ENCODE data around the gene ESRRB. TPM values are rescaled to one million over a fixed set of nuclear protein-coding genes. Genes with fewer than 3 reads are reported as not detected.
A peak's percentile ranks its signal among the peaks of the same experiment; 100 is the strongest.

The ESRRB gene
- total RNA-seq, 1 experiment from 2014 or later: 1.6 TPM

DNA sequence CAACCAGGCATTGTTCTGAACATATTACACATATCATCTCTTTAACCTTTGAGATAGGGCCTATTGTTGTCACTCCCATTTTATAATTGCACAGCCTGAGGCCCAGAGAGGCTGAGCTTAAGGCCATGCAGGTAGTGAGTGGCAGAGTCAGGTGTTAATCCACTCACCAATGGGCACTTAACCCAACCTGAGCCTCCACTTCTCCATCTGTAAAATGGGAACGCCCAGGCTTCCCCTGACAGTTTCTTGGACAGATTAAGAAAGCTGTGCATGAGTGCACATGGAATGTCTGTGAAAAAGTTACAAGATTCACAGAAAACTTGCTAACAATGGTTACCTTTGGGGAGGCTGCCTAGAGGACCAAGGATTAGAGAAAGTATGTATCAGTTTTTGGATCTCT, 32.9 kb downstream of the ESRRB start:
- no peak overlapping the region for H3K4me3 Mint-ChIP-seq
- H3K4me1 Mint-ChIP-seq: peaks cover 51% of the 10 kb centered on the region
- ATAC-seq: no peak
- no peaks in the 10 kb centered on the region; the same call in 1 of the 2 replicates for H3K27me3 Mint-ChIP-seq (ENCODE audit: low read depth)
- H3K36me3 Mint-ChIP-seq: no peaks in the 10 kb centered on the region
- POLR2A ChIA-PET: no interaction called here
- no peak overlapping the region for H3K27ac Mint-ChIP-seq
- TF ChIP-seq, protein P1, sequence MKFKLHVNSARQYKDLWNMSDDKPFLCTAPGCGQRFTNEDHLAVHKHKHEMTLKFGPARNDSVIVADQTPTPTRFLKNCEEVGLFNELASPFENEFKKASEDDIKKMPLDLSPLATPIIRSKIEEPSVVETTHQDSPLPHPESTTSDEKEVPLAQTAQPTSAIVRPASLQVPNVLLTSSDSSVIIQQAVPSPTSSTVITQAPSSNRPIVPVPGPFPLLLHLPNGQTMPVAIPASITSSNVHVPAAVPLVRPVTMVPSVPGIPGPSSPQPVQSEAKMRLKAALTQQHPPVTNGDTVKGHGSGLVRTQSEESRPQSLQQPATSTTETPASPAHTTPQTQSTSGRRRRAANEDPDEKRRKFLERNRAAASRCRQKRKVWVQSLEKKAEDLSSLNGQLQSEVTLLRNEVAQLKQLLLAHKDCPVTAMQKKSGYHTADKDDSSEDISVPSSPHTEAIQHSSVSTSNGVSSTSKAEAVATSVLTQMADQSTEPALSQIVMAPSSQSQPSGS (CRISPR knock-in tag; IDR thresholded peaks at IDR 0.05; ENCODE audit: borderline replicate concordance, low read depth): no peak
- TF ChIP-seq, protein P2, sequence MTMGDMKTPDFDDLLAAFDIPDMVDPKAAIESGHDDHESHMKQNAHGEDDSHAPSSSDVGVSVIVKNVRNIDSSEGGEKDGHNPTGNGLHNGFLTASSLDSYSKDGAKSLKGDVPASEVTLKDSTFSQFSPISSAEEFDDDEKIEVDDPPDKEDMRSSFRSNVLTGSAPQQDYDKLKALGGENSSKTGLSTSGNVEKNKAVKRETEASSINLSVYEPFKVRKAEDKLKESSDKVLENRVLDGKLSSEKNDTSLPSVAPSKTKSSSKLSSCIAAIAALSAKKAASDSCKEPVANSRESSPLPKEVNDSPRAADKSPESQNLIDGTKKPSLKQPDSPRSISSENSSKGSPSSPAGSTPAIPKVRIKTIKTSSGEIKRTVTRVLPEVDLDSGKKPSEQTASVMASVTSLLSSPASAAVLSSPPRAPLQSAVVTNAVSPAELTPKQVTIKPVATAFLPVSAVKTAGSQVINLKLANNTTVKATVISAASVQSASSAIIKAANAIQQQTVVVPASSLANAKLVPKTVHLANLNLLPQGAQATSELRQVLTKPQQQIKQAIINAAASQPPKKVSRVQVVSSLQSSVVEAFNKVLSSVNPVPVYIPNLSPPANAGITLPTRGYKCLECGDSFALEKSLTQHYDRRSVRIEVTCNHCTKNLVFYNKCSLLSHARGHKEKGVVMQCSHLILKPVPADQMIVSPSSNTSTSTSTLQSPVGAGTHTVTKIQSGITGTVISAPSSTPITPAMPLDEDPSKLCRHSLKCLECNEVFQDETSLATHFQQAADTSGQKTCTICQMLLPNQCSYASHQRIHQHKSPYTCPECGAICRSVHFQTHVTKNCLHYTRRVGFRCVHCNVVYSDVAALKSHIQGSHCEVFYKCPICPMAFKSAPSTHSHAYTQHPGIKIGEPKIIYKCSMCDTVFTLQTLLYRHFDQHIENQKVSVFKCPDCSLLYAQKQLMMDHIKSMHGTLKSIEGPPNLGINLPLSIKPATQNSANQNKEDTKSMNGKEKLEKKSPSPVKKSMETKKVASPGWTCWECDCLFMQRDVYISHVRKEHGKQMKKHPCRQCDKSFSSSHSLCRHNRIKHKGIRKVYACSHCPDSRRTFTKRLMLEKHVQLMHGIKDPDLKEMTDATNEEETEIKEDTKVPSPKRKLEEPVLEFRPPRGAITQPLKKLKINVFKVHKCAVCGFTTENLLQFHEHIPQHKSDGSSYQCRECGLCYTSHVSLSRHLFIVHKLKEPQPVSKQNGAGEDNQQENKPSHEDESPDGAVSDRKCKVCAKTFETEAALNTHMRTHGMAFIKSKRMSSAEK (CRISPR knock-in tag; IDR thresholded peaks at IDR 0.05; ENCODE audit: borderline replicate concordance): no peak
- TF ChIP-seq GRHL2 (CRISPR knock-in tag; IDR thresholded peaks at IDR 0.05; ENCODE audit: insufficient replicate concordance, severe bottlenecking) (no peak), GTF2I (CRISPR knock-in tag; conservative IDR thresholded peaks at IDR 0.05) (0 out of 2 replicates have a peak, but pooled peaks have one; percentile 24), GABPB1 (CRISPR knock-in tag; IDR thresholded peaks at IDR 0.05) (no peak)
- TF ChIP-seq, protein P3, sequence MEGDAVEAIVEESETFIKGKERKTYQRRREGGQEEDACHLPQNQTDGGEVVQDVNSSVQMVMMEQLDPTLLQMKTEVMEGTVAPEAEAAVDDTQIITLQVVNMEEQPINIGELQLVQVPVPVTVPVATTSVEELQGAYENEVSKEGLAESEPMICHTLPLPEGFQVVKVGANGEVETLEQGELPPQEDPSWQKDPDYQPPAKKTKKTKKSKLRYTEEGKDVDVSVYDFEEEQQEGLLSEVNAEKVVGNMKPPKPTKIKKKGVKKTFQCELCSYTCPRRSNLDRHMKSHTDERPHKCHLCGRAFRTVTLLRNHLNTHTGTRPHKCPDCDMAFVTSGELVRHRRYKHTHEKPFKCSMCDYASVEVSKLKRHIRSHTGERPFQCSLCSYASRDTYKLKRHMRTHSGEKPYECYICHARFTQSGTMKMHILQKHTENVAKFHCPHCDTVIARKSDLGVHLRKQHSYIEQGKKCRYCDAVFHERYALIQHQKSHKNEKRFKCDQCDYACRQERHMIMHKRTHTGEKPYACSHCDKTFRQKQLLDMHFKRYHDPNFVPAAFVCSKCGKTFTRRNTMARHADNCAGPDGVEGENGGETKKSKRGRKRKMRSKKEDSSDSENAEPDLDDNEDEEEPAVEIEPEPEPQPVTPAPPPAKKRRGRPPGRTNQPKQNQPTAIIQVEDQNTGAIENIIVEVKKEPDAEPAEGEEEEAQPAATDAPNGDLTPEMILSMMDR (IDR thresholded peaks at IDR 0.05): no peak
- TF ChIP-seq, protein P4, sequence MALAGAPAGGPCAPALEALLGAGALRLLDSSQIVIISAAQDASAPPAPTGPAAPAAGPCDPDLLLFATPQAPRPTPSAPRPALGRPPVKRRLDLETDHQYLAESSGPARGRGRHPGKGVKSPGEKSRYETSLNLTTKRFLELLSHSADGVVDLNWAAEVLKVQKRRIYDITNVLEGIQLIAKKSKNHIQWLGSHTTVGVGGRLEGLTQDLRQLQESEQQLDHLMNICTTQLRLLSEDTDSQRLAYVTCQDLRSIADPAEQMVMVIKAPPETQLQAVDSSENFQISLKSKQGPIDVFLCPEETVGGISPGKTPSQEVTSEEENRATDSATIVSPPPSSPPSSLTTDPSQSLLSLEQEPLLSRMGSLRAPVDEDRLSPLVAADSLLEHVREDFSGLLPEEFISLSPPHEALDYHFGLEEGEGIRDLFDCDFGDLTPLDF (CRISPR knock-in tag; IDR thresholded peaks at IDR 0.05): no peak
- no peaks in the 10 kb centered on the region for H3K9me3 Mint-ChIP-seq
- CTCF ChIA-PET: interaction anchor here (0.6 to 1.5 kb wide), 3 partner anchors 22 to 228 kb away, joined by 3 to 5 read pairs (median 4); no protein-coding TSS in a partner anchor
- no peak for DNase-seq (ENCODE audit: low spot score)

DNA sequence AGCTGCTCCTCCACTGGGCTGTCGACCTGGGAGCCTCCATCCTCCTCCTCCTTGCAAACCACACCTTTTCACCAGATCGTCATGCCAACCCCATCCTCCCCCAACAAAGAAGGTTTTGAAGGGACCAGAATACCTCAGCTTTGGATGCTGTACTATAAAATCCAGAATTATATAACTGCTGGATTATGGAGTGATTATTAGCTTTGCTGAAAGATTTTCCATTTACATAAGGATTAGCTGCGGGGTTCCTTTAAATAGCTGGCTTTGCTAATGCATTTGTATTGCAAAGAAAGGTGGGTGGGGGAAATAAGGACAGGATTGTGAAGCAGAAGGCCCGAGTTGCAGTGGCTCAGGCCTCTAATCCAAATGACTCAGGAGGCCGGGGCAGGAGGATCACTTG, 36.6 kb downstream of the ESRRB start:
- Mint-ChIP-seq H3K27me3 (ENCODE audit: low read depth) (no peaks in the 10 kb centered on the region), H3K9me3 (no peaks in the 10 kb centered on the region), H3K4me3 (no peak overlapping the region), H3K27ac (no peak overlapping the region), H3K4me1 (peaks cover 38% of the 10 kb centered on the region), H3K36me3 (no peaks in the 10 kb centered on the region)
- POLR2A ChIA-PET: no interaction called here
- CTCF ChIA-PET: interaction anchor here (0.8 to 1.1 kb wide), 2 partner anchors 10 to 25 kb away, joined by 3 read pairs; no protein-coding TSS in a partner anchor
- no peak for ATAC-seq
- no peak for DNase-seq (ENCODE audit: low spot score)
- TF ChIP-seq TEAD1 (CRISPR knock-in tag; IDR thresholded peaks at IDR 0.05): no peak
- TF ChIP-seq, protein P5, sequence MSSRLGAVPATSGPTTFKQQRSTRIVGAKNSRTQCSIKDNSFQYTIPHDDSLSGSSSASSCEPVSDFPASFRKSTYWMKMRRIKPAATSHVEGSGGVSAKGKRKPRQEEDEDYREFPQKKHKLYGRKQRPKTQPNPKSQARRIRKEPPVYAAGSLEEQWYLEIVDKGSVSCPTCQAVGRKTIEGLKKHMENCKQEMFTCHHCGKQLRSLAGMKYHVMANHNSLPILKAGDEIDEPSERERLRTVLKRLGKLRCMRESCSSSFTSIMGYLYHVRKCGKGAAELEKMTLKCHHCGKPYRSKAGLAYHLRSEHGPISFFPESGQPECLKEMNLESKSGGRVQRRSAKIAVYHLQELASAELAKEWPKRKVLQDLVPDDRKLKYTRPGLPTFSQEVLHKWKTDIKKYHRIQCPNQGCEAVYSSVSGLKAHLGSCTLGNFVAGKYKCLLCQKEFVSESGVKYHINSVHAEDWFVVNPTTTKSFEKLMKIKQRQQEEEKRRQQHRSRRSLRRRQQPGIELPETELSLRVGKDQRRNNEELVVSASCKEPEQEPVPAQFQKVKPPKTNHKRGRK (CRISPR knock-in tag; IDR thresholded peaks at IDR 0.05; ENCODE audit: borderline replicate concordance): no peak
- TF ChIP-seq, protein P6, sequence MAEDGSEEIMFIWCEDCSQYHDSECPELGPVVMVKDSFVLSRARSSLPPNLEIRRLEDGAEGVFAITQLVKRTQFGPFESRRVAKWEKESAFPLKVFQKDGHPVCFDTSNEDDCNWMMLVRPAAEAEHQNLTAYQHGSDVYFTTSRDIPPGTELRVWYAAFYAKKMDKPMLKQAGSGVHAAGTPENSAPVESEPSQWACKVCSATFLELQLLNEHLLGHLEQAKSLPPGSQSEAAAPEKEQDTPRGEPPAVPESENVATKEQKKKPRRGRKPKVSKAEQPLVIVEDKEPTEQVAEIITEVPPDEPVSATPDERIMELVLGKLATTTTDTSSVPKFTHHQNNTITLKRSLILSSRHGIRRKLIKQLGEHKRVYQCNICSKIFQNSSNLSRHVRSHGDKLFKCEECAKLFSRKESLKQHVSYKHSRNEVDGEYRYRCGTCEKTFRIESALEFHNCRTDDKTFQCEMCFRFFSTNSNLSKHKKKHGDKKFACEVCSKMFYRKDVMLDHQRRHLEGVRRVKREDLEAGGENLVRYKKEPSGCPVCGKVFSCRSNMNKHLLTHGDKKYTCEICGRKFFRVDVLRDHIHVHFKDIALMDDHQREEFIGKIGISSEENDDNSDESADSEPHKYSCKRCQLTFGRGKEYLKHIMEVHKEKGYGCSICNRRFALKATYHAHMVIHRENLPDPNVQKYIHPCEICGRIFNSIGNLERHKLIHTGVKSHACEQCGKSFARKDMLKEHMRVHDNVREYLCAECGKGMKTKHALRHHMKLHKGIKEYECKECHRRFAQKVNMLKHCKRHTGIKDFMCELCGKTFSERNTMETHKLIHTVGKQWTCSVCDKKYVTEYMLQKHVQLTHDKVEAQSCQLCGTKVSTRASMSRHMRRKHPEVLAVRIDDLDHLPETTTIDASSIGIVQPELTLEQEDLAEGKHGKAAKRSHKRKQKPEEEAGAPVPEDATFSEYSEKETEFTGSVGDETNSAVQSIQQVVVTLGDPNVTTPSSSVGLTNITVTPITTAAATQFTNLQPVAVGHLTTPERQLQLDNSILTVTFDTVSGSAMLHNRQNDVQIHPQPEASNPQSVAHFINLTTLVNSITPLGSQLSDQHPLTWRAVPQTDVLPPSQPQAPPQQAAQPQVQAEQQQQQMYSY (CRISPR knock-in tag; IDR thresholded peaks at IDR 0.05): no peak
- no peak for TF ChIP-seq FOXK1 (CRISPR knock-in tag; IDR thresholded peaks at IDR 0.05)
- TF ChIP-seq, protein P7, sequence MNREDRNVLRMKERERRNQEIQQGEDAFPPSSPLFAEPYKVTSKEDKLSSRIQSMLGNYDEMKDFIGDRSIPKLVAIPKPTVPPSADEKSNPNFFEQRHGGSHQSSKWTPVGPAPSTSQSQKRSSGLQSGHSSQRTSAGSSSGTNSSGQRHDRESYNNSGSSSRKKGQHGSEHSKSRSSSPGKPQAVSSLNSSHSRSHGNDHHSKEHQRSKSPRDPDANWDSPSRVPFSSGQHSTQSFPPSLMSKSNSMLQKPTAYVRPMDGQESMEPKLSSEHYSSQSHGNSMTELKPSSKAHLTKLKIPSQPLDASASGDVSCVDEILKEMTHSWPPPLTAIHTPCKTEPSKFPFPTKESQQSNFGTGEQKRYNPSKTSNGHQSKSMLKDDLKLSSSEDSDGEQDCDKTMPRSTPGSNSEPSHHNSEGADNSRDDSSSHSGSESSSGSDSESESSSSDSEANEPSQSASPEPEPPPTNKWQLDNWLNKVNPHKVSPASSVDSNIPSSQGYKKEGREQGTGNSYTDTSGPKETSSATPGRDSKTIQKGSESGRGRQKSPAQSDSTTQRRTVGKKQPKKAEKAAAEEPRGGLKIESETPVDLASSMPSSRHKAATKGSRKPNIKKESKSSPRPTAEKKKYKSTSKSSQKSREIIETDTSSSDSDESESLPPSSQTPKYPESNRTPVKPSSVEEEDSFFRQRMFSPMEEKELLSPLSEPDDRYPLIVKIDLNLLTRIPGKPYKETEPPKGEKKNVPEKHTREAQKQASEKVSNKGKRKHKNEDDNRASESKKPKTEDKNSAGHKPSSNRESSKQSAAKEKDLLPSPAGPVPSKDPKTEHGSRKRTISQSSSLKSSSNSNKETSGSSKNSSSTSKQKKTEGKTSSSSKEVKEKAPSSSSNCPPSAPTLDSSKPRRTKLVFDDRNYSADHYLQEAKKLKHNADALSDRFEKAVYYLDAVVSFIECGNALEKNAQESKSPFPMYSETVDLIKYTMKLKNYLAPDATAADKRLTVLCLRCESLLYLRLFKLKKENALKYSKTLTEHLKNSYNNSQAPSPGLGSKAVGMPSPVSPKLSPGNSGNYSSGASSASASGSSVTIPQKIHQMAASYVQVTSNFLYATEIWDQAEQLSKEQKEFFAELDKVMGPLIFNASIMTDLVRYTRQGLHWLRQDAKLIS (CRISPR knock-in tag; IDR thresholded peaks at IDR 0.05; ENCODE audit: borderline replicate concordance): no peak
- TF ChIP-seq, protein P8, sequence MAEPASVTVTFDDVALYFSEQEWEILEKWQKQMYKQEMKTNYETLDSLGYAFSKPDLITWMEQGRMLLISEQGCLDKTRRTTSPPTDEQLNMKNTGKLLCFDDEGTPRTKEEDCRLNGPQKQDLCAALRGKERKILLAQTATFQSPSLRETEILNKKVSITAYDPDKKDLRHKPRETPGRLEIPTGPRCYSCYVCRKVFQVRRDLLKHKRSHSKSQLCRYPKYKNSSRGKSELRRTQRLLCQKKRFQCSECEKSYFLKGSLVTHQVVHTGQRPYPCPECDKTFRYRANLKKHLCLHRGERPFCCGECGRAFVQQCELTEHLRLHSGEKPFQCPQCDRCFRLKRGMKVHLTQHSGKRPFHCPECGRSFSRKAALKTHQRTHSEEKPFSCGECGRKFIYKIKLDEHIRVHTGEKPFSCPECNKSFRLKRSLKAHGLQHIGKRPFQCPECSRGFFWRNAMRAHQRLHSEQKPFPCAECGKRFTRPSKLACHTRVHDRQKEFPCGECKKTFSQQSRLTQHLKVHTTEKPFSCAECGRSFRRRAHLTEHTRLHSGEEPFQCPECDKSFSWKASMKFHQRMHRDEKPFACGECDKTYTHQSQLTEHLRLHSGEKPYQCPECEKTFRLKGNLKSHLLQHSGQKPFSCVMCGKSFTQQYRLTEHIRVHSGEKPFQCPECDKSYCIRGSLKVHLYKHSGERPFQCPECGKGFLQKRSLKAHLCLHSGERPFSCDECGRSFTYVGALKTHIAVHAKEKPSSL (CRISPR knock-in tag; conservative IDR thresholded peaks at IDR 0.05): no peak

Measured in WTC11 (cell line).